WTC11 (cell line): ENCODE measurements around the gene EPHB3. TPM values are rescaled to one million over a fixed set of nuclear protein-coding genes. Genes with fewer than 3 reads are reported as not detected.

Experiments
- ATAC-seq: fragments of 200-7000 bp; cut with Tn5 transposase; 2 replicates; pipeline ENCODE4 v1.10.0; 2021; ENCODE audit warnings: mild to moderate bottlenecking, moderate library complexity
- CTCF ChIA-PET: fragments of 300-600 bp; sonication (Branson Sonifier 250); formaldehyde crosslinking; loops from one replicate; lab custom pipeline; 2021; ENCODE audit warnings: antibody characterized with exemption; lab: Charles Lee
- POLR2A ChIA-PET: fragments of 350-600 bp; sonication (Branson Sonifier 250); formaldehyde crosslinking; loops from one replicate; lab custom pipeline; 2021; ENCODE audit warnings: antibody characterized with exemption; lab: Charles Lee
- DNase-seq: peaks from one replicate; pipeline ENCODE4 v3.0.0; 2021; ENCODE audit warnings: low spot score
- H3K27ac Mint-ChIP-seq: 2 replicates; pipeline ENCODE4 v1.8.0; 2021; ENCODE audit warnings: mixed read lengths
- H3K27me3 Mint-ChIP-seq: 2 replicates; pipeline ENCODE4 v1.8.0; 2021; ENCODE audit warnings: low read depth, mild to moderate bottlenecking, moderate library complexity, mixed read lengths
- H3K36me3 Mint-ChIP-seq: 2 replicates; pipeline ENCODE4 v1.8.0; 2021; ENCODE audit warnings: mixed read lengths
- H3K4me1 Mint-ChIP-seq: 2 replicates; pipeline ENCODE4 v1.8.0; 2022; ENCODE audit warnings: mixed read lengths
- H3K4me3 Mint-ChIP-seq: 2 replicates; pipeline ENCODE4 v1.8.0; 2021; ENCODE audit warnings: mild to moderate bottlenecking, moderate library complexity, mixed read lengths
- H3K9me3 Mint-ChIP-seq: 2 replicates; pipeline ENCODE4 v1.8.0; 2021; ENCODE audit warnings: mixed read lengths
- ATF1 ChIP-seq: sonication (generic); formaldehyde crosslinking; IDR thresholded peaks from 2 replicates; pipeline ENCODE4 v1.8.1; 2023; ENCODE audit warnings: mild to moderate bottlenecking, moderate library complexity, missing genetic modification reagents
- CREM ChIP-seq: sonication (generic); formaldehyde crosslinking; IDR thresholded peaks from 2 replicates; pipeline ENCODE4 v1.8.1; 2022; ENCODE audit warnings: mild to moderate bottlenecking, missing genetic modification reagents, moderate library complexity
- GABPB1 ChIP-seq: sonication (generic); formaldehyde crosslinking; IDR thresholded peaks from 2 replicates; pipeline ENCODE4 v1.8.1; 2023; ENCODE audit warnings: mild to moderate bottlenecking, missing genetic modification reagents
- HMGA2 ChIP-seq: fragments of 250-450 bp; sonication (Bioruptor Pico); IDR thresholded peaks from 2 replicates; pipeline ENCODE4 v1.4.0; 2021; ENCODE audit warnings: mild to moderate bottlenecking, moderate library complexity
- NFATC4 ChIP-seq: fragments of 250-450 bp; sonication (Bioruptor Pico); IDR thresholded peaks from 2 replicates; pipeline ENCODE4 v1.9.0; 2021; ENCODE audit warnings: mild to moderate bottlenecking
- NFYB ChIP-seq: sonication (generic); formaldehyde crosslinking; conservative IDR thresholded peaks from 2 replicates; pipeline ENCODE4 v1.8.0; 2022; ENCODE audit warnings: low read depth, missing genetic modification reagents
- NR1H2 ChIP-seq: sonication (generic); formaldehyde crosslinking; IDR thresholded peaks from 2 replicates; pipeline ENCODE4 v1.9.0; 2021; ENCODE audit warnings: mild to moderate bottlenecking, moderate library complexity, missing genetic modification reagents
- NR2C2 ChIP-seq: sonication (generic); formaldehyde crosslinking; IDR thresholded peaks from 2 replicates; pipeline ENCODE4 v1.8.0; 2022; ENCODE audit warnings: mild to moderate bottlenecking, missing genetic modification reagents
- SP1 ChIP-seq: sonication (generic); formaldehyde crosslinking; conservative IDR thresholded peaks from 2 replicates; pipeline ENCODE4 v1.8.1; 2022; ENCODE audit warnings: missing genetic modification reagents
- ZNF219 ChIP-seq: sonication (generic); formaldehyde crosslinking; IDR thresholded peaks from 2 replicates; pipeline ENCODE4 v1.8.0; 2023; ENCODE audit warnings: missing genetic modification reagents, mild to moderate bottlenecking, borderline replicate concordance
- ZNF232 ChIP-seq: sonication (generic); formaldehyde crosslinking; IDR thresholded peaks from 2 replicates; pipeline ENCODE4 v1.8.0; 2022; ENCODE audit warnings: mild to moderate bottlenecking, missing genetic modification reagents
- total RNA-seq: library from RNA; stranded (reverse); gene quantifications from 3 replicates; pipeline ENCODE4 v1.2.3, GENCODE V29; 2021
- TF ChIP-seq, protein P1 (sequence below): sonication (generic); formaldehyde crosslinking; IDR thresholded peaks from 2 replicates; pipeline ENCODE4 v1.8.1; 2022; ENCODE audit warnings: mild to moderate bottlenecking, missing genetic modification reagents, moderate library complexity, borderline replicate concordance
- TF ChIP-seq, protein P2 (sequence below): sonication (generic); formaldehyde crosslinking; IDR thresholded peaks from 2 replicates; pipeline ENCODE4 v1.8.1; 2023; ENCODE audit warnings: mild to moderate bottlenecking, missing genetic modification reagents, borderline replicate concordance
- TF ChIP-seq, protein P3 (sequence below): fragments of 250-450 bp; sonication (Bioruptor Pico); IDR thresholded peaks from 2 replicates; pipeline ENCODE4 v1.9.0; 2021; ENCODE audit warnings: mild to moderate bottlenecking
- TF ChIP-seq, protein P4 (sequence below): fragments of 250-450 bp; sonication (Bioruptor Pico); IDR thresholded peaks from 2 replicates; pipeline ENCODE4 v2.1.2; 2022; ENCODE audit warnings: mild to moderate bottlenecking, moderate library complexity
- TF ChIP-seq, protein P5 (sequence below): sonication (generic); formaldehyde crosslinking; IDR thresholded peaks from 2 replicates; pipeline ENCODE4 v1.8.1; 2023; ENCODE audit warnings: mild to moderate bottlenecking, moderate library complexity, missing genetic modification reagents
- TF ChIP-seq, protein P6 (sequence below): sonication (generic); formaldehyde crosslinking; conservative IDR thresholded peaks from 2 replicates; pipeline ENCODE4 v1.8.1; 2023; ENCODE audit warnings: mild to moderate bottlenecking, low read depth, missing genetic modification reagents, moderate library complexity
- TF ChIP-seq, protein P7 (sequence below): sonication (generic); formaldehyde crosslinking; IDR thresholded peaks from 2 replicates; pipeline ENCODE4 v1.8.0; 2022; ENCODE audit warnings: missing genetic modification reagents
- TF ChIP-seq, protein P8 (sequence below): fragments of 250-450 bp; sonication (Bioruptor Pico); IDR thresholded peaks from 2 replicates; pipeline ENCODE4 v1.8.0; 2021; ENCODE audit warnings: mild to moderate bottlenecking

Gene EPHB3
- total RNA-seq, 1 experiment from 2014 or later: 11.4 TPM

DNA sequence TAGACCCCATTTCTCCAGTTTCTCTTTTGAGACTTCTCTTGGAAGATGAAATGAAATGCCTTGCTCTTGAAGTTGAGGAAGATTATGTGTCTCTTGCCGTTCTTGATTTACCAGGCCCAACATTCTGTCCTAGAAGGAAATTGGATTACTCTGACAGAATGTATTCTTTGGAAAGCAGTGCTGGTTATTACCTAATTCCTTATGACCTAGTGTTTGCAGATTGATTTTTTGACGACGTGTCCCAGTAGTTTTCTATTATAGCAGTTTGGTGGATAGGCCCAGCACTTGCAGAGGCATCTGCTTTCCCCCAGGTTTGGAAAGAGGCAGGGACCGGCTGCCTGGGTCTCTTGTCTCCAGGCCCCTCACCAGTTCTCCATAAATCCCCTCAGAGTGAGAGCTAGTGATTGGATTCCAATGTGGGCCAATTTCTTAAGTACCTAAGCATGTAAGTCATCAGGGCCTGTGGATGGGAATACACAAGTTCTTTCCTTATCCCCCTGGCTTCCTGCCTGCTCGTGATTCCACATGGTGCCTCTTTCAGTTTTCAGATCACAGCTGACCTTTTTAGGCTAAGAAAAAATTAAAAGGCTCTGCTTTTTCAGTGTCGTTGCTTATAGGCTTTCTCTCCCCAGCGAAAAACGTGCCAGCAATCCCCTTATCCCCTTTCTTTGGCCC lies 50.2 kb downstream of the EPHB3 start:
- ATAC-seq (no peak), DNase-seq (no peak)
- H3K27ac Mint-ChIP-seq: no peak overlapping the region
- TF ChIP-seq NR2C2 (CRISPR knock-in tag) (no peak), CREM (CRISPR knock-in tag) (no peak), NFYB (CRISPR knock-in tag) (no peak), GABPB1 (no peak), ATF1 (CRISPR knock-in tag) (no peak)
- TF ChIP-seq, protein P1, sequence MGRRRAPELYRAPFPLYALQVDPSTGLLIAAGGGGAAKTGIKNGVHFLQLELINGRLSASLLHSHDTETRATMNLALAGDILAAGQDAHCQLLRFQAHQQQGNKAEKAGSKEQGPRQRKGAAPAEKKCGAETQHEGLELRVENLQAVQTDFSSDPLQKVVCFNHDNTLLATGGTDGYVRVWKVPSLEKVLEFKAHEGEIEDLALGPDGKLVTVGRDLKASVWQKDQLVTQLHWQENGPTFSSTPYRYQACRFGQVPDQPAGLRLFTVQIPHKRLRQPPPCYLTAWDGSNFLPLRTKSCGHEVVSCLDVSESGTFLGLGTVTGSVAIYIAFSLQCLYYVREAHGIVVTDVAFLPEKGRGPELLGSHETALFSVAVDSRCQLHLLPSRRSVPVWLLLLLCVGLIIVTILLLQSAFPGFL (CRISPR knock-in tag): no peak
- TF ChIP-seq, protein P2, sequence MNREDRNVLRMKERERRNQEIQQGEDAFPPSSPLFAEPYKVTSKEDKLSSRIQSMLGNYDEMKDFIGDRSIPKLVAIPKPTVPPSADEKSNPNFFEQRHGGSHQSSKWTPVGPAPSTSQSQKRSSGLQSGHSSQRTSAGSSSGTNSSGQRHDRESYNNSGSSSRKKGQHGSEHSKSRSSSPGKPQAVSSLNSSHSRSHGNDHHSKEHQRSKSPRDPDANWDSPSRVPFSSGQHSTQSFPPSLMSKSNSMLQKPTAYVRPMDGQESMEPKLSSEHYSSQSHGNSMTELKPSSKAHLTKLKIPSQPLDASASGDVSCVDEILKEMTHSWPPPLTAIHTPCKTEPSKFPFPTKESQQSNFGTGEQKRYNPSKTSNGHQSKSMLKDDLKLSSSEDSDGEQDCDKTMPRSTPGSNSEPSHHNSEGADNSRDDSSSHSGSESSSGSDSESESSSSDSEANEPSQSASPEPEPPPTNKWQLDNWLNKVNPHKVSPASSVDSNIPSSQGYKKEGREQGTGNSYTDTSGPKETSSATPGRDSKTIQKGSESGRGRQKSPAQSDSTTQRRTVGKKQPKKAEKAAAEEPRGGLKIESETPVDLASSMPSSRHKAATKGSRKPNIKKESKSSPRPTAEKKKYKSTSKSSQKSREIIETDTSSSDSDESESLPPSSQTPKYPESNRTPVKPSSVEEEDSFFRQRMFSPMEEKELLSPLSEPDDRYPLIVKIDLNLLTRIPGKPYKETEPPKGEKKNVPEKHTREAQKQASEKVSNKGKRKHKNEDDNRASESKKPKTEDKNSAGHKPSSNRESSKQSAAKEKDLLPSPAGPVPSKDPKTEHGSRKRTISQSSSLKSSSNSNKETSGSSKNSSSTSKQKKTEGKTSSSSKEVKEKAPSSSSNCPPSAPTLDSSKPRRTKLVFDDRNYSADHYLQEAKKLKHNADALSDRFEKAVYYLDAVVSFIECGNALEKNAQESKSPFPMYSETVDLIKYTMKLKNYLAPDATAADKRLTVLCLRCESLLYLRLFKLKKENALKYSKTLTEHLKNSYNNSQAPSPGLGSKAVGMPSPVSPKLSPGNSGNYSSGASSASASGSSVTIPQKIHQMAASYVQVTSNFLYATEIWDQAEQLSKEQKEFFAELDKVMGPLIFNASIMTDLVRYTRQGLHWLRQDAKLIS: no peak
- TF ChIP-seq, protein P3, sequence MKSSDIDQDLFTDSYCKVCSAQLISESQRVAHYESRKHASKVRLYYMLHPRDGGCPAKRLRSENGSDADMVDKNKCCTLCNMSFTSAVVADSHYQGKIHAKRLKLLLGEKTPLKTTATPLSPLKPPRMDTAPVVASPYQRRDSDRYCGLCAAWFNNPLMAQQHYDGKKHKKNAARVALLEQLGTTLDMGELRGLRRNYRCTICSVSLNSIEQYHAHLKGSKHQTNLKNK (CRISPR knock-in tag): no peak
- TF ChIP-seq, protein P4, sequence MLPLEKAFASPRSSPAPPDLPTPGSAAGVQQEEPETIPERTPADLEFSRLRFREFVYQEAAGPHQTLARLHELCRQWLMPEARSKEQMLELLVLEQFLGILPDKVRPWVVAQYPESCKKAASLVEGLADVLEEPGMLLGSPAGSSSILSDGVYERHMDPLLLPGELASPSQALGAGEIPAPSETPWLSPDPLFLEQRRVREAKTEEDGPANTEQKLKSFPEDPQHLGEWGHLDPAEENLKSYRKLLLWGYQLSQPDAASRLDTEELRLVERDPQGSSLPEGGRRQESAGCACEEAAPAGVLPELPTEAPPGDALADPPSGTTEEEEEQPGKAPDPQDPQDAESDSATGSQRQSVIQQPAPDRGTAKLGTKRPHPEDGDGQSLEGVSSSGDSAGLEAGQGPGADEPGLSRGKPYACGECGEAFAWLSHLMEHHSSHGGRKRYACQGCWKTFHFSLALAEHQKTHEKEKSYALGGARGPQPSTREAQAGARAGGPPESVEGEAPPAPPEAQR (CRISPR knock-in tag): no peak
- POLR2A ChIA-PET: no interaction called here
- H3K4me1 Mint-ChIP-seq: peaks cover 20% of the 10 kb centered on the region
- no peaks in the 10 kb centered on the region for H3K9me3 Mint-ChIP-seq
- H3K27me3 Mint-ChIP-seq: peaks cover 44% of the 10 kb centered on the region
- CTCF ChIA-PET: no interaction called here
- no peak overlapping the region for H3K4me3 Mint-ChIP-seq
- no peaks in the 10 kb centered on the region for H3K36me3 Mint-ChIP-seq

DNA sequence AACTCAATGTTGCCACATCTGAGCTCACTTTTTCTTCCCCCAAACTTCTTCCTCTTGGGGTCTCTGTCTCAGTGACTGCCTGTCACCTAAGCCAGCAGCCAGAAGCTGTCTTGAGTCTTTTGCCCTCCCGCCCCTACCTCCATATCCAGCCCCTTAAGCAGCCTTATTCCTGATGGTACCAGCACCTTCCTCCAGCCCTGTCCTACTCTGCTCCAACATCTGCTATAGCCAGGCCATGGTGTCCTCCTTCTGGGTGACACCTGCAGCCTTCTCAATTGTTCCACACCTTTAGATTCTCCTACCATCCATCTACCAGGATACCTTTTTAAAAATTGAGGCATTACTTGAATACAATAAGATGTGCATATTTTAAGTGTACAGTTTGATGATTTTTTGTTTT lies 53.8 kb downstream of the EPHB3 start:
- H3K36me3 Mint-ChIP-seq: no peaks in the 10 kb centered on the region
- no peak for ATAC-seq
- H3K27me3 Mint-ChIP-seq: peaks cover 24% of the 10 kb centered on the region
- ChIA-PET CTCF (no interaction called here), POLR2A (no interaction called here)
- no peaks in the 10 kb centered on the region for H3K9me3 Mint-ChIP-seq
- no peak overlapping the region for H3K4me3 Mint-ChIP-seq
- no peak overlapping the region for H3K27ac Mint-ChIP-seq
- DNase-seq: no peak
- peaks cover 12% of the 10 kb centered on the region for H3K4me1 Mint-ChIP-seq
- TF ChIP-seq, protein P5, sequence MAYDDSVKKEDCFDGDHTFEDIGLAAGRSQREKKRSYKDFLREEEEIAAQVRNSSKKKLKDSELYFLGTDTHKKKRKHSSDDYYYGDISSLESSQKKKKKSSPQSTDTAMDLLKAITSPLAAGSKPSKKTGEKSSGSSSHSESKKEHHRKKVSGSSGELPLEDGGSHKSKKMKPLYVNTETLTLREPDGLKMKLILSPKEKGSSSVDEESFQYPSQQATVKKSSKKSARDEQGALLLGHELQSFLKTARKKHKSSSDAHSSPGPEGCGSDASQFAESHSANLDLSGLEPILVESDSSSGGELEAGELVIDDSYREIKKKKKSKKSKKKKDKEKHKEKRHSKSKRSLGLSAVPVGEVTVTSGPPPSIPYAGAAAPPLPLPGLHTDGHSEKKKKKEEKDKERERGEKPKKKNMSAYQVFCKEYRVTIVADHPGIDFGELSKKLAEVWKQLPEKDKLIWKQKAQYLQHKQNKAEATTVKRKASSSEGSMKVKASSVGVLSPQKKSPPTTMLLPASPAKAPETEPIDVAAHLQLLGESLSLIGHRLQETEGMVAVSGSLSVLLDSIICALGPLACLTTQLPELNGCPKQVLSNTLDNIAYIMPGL: no peak
- TF ChIP-seq, protein P6, sequence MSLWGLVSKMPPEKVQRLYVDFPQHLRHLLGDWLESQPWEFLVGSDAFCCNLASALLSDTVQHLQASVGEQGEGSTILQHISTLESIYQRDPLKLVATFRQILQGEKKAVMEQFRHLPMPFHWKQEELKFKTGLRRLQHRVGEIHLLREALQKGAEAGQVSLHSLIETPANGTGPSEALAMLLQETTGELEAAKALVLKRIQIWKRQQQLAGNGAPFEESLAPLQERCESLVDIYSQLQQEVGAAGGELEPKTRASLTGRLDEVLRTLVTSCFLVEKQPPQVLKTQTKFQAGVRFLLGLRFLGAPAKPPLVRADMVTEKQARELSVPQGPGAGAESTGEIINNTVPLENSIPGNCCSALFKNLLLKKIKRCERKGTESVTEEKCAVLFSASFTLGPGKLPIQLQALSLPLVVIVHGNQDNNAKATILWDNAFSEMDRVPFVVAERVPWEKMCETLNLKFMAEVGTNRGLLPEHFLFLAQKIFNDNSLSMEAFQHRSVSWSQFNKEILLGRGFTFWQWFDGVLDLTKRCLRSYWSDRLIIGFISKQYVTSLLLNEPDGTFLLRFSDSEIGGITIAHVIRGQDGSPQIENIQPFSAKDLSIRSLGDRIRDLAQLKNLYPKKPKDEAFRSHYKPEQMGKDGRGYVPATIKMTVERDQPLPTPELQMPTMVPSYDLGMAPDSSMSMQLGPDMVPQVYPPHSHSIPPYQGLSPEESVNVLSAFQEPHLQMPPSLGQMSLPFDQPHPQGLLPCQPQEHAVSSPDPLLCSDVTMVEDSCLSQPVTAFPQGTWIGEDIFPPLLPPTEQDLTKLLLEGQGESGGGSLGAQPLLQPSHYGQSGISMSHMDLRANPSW (CRISPR knock-in tag): no peak
- TF ChIP-seq ZNF232 (CRISPR knock-in tag) (no peak), NR1H2 (CRISPR knock-in tag) (no peak), NFATC4 (CRISPR knock-in tag) (no peak), HMGA2 (CRISPR knock-in tag) (no peak), ZNF219 (no peak), SP1 (CRISPR knock-in tag) (no peak)
- TF ChIP-seq, protein P7, sequence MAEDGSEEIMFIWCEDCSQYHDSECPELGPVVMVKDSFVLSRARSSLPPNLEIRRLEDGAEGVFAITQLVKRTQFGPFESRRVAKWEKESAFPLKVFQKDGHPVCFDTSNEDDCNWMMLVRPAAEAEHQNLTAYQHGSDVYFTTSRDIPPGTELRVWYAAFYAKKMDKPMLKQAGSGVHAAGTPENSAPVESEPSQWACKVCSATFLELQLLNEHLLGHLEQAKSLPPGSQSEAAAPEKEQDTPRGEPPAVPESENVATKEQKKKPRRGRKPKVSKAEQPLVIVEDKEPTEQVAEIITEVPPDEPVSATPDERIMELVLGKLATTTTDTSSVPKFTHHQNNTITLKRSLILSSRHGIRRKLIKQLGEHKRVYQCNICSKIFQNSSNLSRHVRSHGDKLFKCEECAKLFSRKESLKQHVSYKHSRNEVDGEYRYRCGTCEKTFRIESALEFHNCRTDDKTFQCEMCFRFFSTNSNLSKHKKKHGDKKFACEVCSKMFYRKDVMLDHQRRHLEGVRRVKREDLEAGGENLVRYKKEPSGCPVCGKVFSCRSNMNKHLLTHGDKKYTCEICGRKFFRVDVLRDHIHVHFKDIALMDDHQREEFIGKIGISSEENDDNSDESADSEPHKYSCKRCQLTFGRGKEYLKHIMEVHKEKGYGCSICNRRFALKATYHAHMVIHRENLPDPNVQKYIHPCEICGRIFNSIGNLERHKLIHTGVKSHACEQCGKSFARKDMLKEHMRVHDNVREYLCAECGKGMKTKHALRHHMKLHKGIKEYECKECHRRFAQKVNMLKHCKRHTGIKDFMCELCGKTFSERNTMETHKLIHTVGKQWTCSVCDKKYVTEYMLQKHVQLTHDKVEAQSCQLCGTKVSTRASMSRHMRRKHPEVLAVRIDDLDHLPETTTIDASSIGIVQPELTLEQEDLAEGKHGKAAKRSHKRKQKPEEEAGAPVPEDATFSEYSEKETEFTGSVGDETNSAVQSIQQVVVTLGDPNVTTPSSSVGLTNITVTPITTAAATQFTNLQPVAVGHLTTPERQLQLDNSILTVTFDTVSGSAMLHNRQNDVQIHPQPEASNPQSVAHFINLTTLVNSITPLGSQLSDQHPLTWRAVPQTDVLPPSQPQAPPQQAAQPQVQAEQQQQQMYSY: no peak
- TF ChIP-seq, protein P8, sequence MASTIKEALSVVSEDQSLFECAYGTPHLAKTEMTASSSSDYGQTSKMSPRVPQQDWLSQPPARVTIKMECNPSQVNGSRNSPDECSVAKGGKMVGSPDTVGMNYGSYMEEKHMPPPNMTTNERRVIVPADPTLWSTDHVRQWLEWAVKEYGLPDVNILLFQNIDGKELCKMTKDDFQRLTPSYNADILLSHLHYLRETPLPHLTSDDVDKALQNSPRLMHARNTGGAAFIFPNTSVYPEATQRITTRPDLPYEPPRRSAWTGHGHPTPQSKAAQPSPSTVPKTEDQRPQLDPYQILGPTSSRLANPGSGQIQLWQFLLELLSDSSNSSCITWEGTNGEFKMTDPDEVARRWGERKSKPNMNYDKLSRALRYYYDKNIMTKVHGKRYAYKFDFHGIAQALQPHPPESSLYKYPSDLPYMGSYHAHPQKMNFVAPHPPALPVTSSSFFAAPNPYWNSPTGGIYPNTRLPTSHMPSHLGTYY: no peak
